ENCODE results near the gene RALGAPB.
"Not testable (repeated sequence)": the region's sequence is repeated elsewhere in the genome, so short reads cannot be mapped to it uniquely, and the experiment has no call there.

RALGAPB gene

GRCh38 chr20:38498909-38499308 is 26.3 kb downstream of the RALGAPB start:
- no peak for DNase-seq

GRCh38 chr20:38499366-38499765 is 26.7 kb downstream of the RALGAPB start:
- DNase-seq, result no peak

GRCh38 chr20:38501858-38502436 is 29.3 kb downstream of the RALGAPB start:
- DNase-seq, result no peak

GRCh38 chr20:38504368-38505090 is 31.9 kb downstream of the RALGAPB start:
- DNase-seq, result no peak

- no peak for DNase-seq
Measured at GRCh38 chr20:38505091-38505455, 32.4 kb downstream of the RALGAPB start.

GRCh38 chr20:38511726-38512125 is 39.1 kb downstream of the RALGAPB start:
- DNase-seq, result not testable (repeated sequence)

- DNase-seq, result no peak
Measured at GRCh38 chr20:38514185-38514584, 41.5 kb downstream of the RALGAPB start.

- no peak for DNase-seq
Measured at GRCh38 chr20:38514947-38515346, 42.3 kb downstream of the RALGAPB start.

- DNase-seq, result no peak
Measured at GRCh38 chr20:38515631-38516030, 43.0 kb downstream of the RALGAPB start.

GRCh38 chr20:38519426-38519825 is 46.8 kb downstream of the RALGAPB start:
- no peak for DNase-seq

- no peak for DNase-seq
Measured at GRCh38 chr20:38520261-38520660, 47.6 kb downstream of the RALGAPB start.

- DNase-seq, result no peak
Measured at GRCh38 chr20:38523697-38524096, 51.1 kb downstream of the RALGAPB start.

- no peak for DNase-seq
Measured at GRCh38 chr20:38528167-38528566, 55.5 kb downstream of the RALGAPB start.

GRCh38 chr20:38531021-38531420 is 58.4 kb downstream of the RALGAPB start:
- DNase-seq, result no peak

- peak; percentile 37 to 52 for DNase-seq
Measured at GRCh38 chr20:38534756-38535155, 62.1 kb downstream of the RALGAPB start.

- no peak for DNase-seq
Measured at GRCh38 chr20:38536310-38536709, 63.7 kb downstream of the RALGAPB start.

GRCh38 chr20:38537176-38537575 is 64.5 kb downstream of the RALGAPB start:
- no peak for DNase-seq

GRCh38 chr20:38538789-38539188 is 66.1 kb downstream of the RALGAPB start:
- DNase-seq, result no peak

GRCh38 chr20:38543014-38543906 is 70.6 kb downstream of the RALGAPB start:
- no peak for DNase-seq

GRCh38 chr20:38545771-38546170 is 73.1 kb downstream of the RALGAPB start:
- DNase-seq, result no peak

- no peak for DNase-seq
Measured at GRCh38 chr20:38547288-38548085, 74.8 kb downstream of the RALGAPB start.

GRCh38 chr20:38548356-38549083 is 75.9 kb downstream of the RALGAPB start:
- DNase-seq, result no peak

Data from activated CD4-positive, alpha-beta T cell treated with anti-CD3 and anti-CD28 coated beads, Interleukin-2, amount 50 U/mL, for 48 hours (primary cell).